Vagina (tissue), 2 donors: ENCODE data around the gene LRRC59. TPM values are rescaled to one million over a fixed set of nuclear protein-coding genes. Genes with fewer than 3 reads are reported as not detected.

Experiments
- DNase-seq, 2 donors: peaks; one replicate each; pipeline ENCODE4 v3.0.0-alpha.2; 2017; ENCODE audit errors: extremely low spot score in 2 of 2
- H3K27ac ChIP-seq: fragments of 200-600 bp; sonication (generic); one replicate; pipeline ENCODE4 v1.5.1; 2019
- H3K27me3 ChIP-seq: fragments of 200-600 bp; sonication (generic); one replicate; pipeline ENCODE4 v1.5.1; 2019
- H3K36me3 ChIP-seq, 2 donors: fragments of 200-600 bp; sonication (generic); one replicate each; pipeline ENCODE4 v1.5.1; 2017 to 2019
- H3K4me1 ChIP-seq: fragments of 200-600 bp; sonication (generic); one replicate; pipeline ENCODE4 v1.5.1; 2019
- H3K4me3 ChIP-seq, 2 donors: fragments of 200-600 bp; sonication (generic); 1 replicate in 1 of 2; 2 replicates in 1 of 2; pipeline ENCODE4 v1.5.1; 2016 to 2019
- H3K9me3 ChIP-seq: fragments of 200-600 bp; sonication (generic); one replicate; pipeline ENCODE4 v1.5.1; 2019
- POLR2A ChIP-seq, 2 donors: fragments of 450-650 bp; IDR thresholded peaks; one replicate each; pipeline ENCODE4 v1.6.1; 2017; ENCODE audit warnings: antibody characterized with exemption in 2 of 2, mild to moderate bottlenecking in 2 of 2, moderate library complexity in 2 of 2
- POLR2AphosphoS5 ChIP-seq, 2 donors: sonication (generic); formaldehyde crosslinking; IDR thresholded peaks; one replicate each; pipeline ENCODE4 v1.9.0; 2017; ENCODE audit warnings: antibody characterized with exemption in 2 of 2, mild to moderate bottlenecking in 2 of 2, low read depth in 1 of 2; ENCODE audit not compliant: insufficient read depth in 1 of 2
- intact Hi-C: fragments of 100-400 bp; cut with DNase I; formaldehyde crosslinking; loops from one replicate; pipeline ENCODE4 v1.15.1; 2023
- total RNA-seq: library from RNA; depleted of rRNA; stranded (reverse); fragments of >200 nt; gene quantifications from one replicate; pipeline ENCODE4 v1.2.3, GENCODE V29; 2016
- TF ChIP-seq, protein P1 (sequence below), 3 experiments: fragments of 450-650 bp in 2 of 3; fragments of 200-600 bp in 1 of 3; sonication (generic) in 1 of 3; IDR thresholded peaks; one replicate each; pipeline ENCODE4 v1.5.1; 2017 to 2019; ENCODE audit warnings: antibody characterized with exemption in 3 of 3, mild to moderate bottlenecking in 2 of 3, moderate library complexity in 2 of 3

LRRC59 gene
- total RNA-seq, 1 donor from 2014 or later: 49.6 TPM

DNA sequence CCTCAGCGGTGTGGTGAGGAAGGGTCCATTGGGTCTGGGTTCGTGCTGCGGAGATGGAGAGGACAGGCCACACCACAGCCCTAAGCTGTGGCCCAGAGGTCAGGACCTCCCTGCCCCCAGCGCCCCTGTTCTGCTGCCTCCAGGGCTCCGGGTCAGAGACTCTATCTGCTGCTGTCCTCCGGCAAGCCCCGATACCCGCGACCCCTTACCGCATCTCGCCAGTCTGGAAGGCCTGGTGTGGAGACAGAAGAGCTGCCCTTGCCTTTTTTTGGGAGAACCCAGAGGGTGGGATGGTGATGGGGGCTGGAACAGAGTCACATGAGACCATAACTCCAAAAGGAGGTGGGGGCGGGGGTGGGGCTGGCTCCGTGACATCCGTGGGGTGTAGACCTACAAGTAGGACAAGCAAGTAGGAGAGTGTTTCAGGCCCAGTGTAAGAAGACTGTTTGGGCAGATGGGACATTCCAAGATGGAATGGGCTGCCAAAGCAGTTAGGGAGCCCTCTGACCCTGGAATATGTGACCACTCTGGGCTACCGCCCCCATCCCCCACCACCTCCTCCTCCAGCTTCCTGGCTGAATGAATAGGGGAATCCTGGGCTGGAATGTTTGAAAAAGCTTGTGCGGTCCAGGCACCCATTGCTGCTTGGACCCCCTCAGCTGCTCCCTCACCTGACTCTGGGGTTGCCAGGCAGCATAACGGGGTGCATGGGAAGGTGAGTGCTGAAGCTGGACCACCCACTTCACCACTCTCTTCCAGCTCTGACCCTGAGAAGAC lies 50.0 kb downstream of the LRRC59 start:
- no peaks in the 10 kb centered on the region for H3K27me3 ChIP-seq
- TF ChIP-seq POLR2A (IDR thresholded peaks at IDR 0.05) (no peak), POLR2AphosphoS5 (IDR thresholded peaks at IDR 0.05; ENCODE audit: insufficient read depth in 1 of 2, low read depth in 1 of 2) (no peak)
- TF ChIP-seq, protein P1, sequence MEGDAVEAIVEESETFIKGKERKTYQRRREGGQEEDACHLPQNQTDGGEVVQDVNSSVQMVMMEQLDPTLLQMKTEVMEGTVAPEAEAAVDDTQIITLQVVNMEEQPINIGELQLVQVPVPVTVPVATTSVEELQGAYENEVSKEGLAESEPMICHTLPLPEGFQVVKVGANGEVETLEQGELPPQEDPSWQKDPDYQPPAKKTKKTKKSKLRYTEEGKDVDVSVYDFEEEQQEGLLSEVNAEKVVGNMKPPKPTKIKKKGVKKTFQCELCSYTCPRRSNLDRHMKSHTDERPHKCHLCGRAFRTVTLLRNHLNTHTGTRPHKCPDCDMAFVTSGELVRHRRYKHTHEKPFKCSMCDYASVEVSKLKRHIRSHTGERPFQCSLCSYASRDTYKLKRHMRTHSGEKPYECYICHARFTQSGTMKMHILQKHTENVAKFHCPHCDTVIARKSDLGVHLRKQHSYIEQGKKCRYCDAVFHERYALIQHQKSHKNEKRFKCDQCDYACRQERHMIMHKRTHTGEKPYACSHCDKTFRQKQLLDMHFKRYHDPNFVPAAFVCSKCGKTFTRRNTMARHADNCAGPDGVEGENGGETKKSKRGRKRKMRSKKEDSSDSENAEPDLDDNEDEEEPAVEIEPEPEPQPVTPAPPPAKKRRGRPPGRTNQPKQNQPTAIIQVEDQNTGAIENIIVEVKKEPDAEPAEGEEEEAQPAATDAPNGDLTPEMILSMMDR (IDR thresholded peaks at IDR 0.05): no peak
- DNase-seq: no peak
- peaks cover 42% of the 10 kb centered on the region for H3K4me1 ChIP-seq
- intact Hi-C loops: no loop called here
- peak overlapping the region; percentile 73 for H3K27ac ChIP-seq
- H3K9me3 ChIP-seq: no peaks in the 10 kb centered on the region
- peak overlapping the region; percentile 93 to 96 for H3K4me3 ChIP-seq
- H3K36me3 ChIP-seq: no peaks in the 10 kb centered on the region

GRCh38 chr17:50346313-50347116 lies 50.8 kb downstream of the LRRC59 start:
- no peaks in the 10 kb centered on the region for H3K36me3 ChIP-seq
- intact Hi-C loops: no loop called here
- TF ChIP-seq POLR2A (IDR thresholded peaks at IDR 0.05) (no peak), POLR2AphosphoS5 (IDR thresholded peaks at IDR 0.05; ENCODE audit: insufficient read depth in 1 of 2, low read depth in 1 of 2) (no peak)
- TF ChIP-seq, protein P1 (IDR thresholded peaks at IDR 0.05): no peak
- DNase-seq: no peak
- H3K27ac ChIP-seq: peak overlapping the region; percentile 73
- peaks cover 36% of the 10 kb centered on the region for H3K4me1 ChIP-seq
- H3K4me3 ChIP-seq: peak overlapping the region; percentile 93 to 96
- no peaks in the 10 kb centered on the region for H3K27me3 ChIP-seq
- H3K9me3 ChIP-seq: no peaks in the 10 kb centered on the region

- H3K36me3 ChIP-seq: no peaks in the 10 kb centered on the region
- no peaks in the 10 kb centered on the region for H3K9me3 ChIP-seq
- no peak for DNase-seq
- peak within 1 kb of the TSS; percentile 93 to 96 for H3K4me3 ChIP-seq
- peaks cover 36% of the 10 kb centered on the region for H3K4me1 ChIP-seq
- TF ChIP-seq POLR2AphosphoS5 (IDR thresholded peaks at IDR 0.05; ENCODE audit: insufficient read depth in 1 of 2, low read depth in 1 of 2): peak in 1 of 2 donors; percentile 72
- peak in 1 of 2 donors; percentile 7 for TF ChIP-seq POLR2A (IDR thresholded peaks at IDR 0.05)
- TF ChIP-seq, protein P1 (IDR thresholded peaks at IDR 0.05): no peak
- intact Hi-C loops: no loop called here
- H3K27ac ChIP-seq: peak within 1 kb of the TSS; percentile 73
- no peaks in the 10 kb centered on the region for H3K27me3 ChIP-seq
Measured at GRCh38 chr17:50345432-50346312, 51.7 kb downstream of the LRRC59 start, which contains the start of gene XYLT2. Gene XYLT2 (plus strand): TSS chr17:50346126. CDS start chr17:50346141, 15 bp downstream.

DNA sequence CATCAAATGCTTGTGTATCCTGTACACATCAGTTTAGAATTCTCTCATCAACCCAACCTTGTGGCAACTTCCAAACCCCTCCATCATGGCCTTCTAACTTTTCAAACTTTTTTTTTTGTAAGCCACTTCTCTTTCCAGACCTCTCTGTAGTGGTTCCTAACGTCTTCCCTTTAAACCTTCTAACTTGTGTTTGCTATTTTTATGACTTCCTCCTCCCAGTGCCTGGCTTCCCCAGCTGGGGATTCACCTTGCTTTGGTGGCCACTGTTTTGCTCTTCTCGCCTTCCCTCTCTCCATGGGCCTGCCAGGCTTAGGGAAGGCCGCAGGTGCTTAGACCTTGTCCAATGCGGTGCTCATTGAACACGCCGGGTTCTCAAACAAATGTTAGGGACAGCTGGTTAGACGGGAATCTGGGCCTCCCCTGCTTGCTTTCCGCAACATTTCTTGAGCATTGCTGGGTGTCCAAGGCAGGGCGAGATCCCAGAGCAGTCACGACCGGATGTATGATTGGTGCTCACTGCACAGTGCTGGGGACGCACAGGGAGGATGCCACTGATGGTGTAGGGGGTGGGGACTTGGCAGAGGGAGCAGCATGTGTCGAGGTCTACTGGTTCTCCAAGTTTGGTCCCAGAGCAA lies 52.5 kb downstream of the LRRC59 start:
- TF ChIP-seq POLR2A (IDR thresholded peaks at IDR 0.05) (no peak), POLR2AphosphoS5 (IDR thresholded peaks at IDR 0.05; ENCODE audit: insufficient read depth in 1 of 2, low read depth in 1 of 2) (no peak)
- TF ChIP-seq, protein P1 (IDR thresholded peaks at IDR 0.05): no peak
- peaks cover 36% of the 10 kb centered on the region for H3K4me1 ChIP-seq
- no peaks in the 10 kb centered on the region for H3K9me3 ChIP-seq
- intact Hi-C loops: no loop called here
- H3K27ac ChIP-seq: no peak overlapping the region
- peak overlapping the region in 1 of 2 donors; percentile 93 for H3K4me3 ChIP-seq
- no peaks in the 10 kb centered on the region for H3K36me3 ChIP-seq
- no peaks in the 10 kb centered on the region for H3K27me3 ChIP-seq
- DNase-seq: no peak
